ENCODE measurements around the gene TSR3.

TSR3 gene

GRCh38 chr16:1318268-1318545 is 33.5 kb downstream of the TSR3 start:
- no peak overlapping the region for H3K4me3 ChIP-seq (ENCODE audit: low read depth, low read length)
- TF ChIP-seq, protein P1, sequence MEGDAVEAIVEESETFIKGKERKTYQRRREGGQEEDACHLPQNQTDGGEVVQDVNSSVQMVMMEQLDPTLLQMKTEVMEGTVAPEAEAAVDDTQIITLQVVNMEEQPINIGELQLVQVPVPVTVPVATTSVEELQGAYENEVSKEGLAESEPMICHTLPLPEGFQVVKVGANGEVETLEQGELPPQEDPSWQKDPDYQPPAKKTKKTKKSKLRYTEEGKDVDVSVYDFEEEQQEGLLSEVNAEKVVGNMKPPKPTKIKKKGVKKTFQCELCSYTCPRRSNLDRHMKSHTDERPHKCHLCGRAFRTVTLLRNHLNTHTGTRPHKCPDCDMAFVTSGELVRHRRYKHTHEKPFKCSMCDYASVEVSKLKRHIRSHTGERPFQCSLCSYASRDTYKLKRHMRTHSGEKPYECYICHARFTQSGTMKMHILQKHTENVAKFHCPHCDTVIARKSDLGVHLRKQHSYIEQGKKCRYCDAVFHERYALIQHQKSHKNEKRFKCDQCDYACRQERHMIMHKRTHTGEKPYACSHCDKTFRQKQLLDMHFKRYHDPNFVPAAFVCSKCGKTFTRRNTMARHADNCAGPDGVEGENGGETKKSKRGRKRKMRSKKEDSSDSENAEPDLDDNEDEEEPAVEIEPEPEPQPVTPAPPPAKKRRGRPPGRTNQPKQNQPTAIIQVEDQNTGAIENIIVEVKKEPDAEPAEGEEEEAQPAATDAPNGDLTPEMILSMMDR (IDR thresholded peaks at IDR 0.05; ENCODE audit: low read depth, low read length) = no peak
- TF ChIP-seq, protein P2, sequence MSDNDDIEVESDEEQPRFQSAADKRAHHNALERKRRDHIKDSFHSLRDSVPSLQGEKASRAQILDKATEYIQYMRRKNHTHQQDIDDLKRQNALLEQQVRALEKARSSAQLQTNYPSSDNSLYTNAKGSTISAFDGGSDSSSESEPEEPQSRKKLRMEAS (IDR thresholded peaks at IDR 0.05; ENCODE audit: low read depth, low read length) = no peak
- TF ChIP-seq MYC (IDR thresholded peaks at IDR 0.05; ENCODE audit: low read depth, low read length) (no peak), POLR2A (IDR thresholded peaks at IDR 0.05; ENCODE audit: extremely low read depth, insufficient read length) (no peak)

GRCh38 chr16:1317479-1318267 is 34.0 kb downstream of the TSR3 start:
- no peak for DNase-seq (ENCODE audit: low read depth)
- H3K4me3 ChIP-seq (ENCODE audit: low read depth, low read length) = no peak overlapping the region
- TF ChIP-seq, protein P1 (IDR thresholded peaks at IDR 0.05; ENCODE audit: low read depth, low read length) = no peak
- no peak for TF ChIP-seq MYC (IDR thresholded peaks at IDR 0.05; ENCODE audit: low read depth, low read length)
- TF ChIP-seq POLR2A (IDR thresholded peaks at IDR 0.05; ENCODE audit: extremely low read depth, insufficient read length) = no peak
- TF ChIP-seq, protein P2 (IDR thresholded peaks at IDR 0.05; ENCODE audit: low read depth, low read length) = no peak

More at GRCh38 chr16:1318268-1318545, 33.5 kb downstream of the TSR3 start:
- no peak for DNase-seq (ENCODE audit: low read depth)

- no peak for DNase-seq (ENCODE audit: low read depth)
- TF ChIP-seq, protein P1 (IDR thresholded peaks at IDR 0.05; ENCODE audit: low read depth, low read length) = no peak
- TF ChIP-seq, protein P2 (IDR thresholded peaks at IDR 0.05; ENCODE audit: low read depth, low read length) = no peak
- TF ChIP-seq MYC (IDR thresholded peaks at IDR 0.05; ENCODE audit: low read depth, low read length) (no peak), POLR2A (IDR thresholded peaks at IDR 0.05; ENCODE audit: extremely low read depth, insufficient read length) (no peak)
- H3K4me3 ChIP-seq (ENCODE audit: low read depth, low read length) = no peak overlapping the region
Observed at GRCh38 chr16:1316033-1316405, 35.7 kb downstream of the TSR3 start.

DNA sequence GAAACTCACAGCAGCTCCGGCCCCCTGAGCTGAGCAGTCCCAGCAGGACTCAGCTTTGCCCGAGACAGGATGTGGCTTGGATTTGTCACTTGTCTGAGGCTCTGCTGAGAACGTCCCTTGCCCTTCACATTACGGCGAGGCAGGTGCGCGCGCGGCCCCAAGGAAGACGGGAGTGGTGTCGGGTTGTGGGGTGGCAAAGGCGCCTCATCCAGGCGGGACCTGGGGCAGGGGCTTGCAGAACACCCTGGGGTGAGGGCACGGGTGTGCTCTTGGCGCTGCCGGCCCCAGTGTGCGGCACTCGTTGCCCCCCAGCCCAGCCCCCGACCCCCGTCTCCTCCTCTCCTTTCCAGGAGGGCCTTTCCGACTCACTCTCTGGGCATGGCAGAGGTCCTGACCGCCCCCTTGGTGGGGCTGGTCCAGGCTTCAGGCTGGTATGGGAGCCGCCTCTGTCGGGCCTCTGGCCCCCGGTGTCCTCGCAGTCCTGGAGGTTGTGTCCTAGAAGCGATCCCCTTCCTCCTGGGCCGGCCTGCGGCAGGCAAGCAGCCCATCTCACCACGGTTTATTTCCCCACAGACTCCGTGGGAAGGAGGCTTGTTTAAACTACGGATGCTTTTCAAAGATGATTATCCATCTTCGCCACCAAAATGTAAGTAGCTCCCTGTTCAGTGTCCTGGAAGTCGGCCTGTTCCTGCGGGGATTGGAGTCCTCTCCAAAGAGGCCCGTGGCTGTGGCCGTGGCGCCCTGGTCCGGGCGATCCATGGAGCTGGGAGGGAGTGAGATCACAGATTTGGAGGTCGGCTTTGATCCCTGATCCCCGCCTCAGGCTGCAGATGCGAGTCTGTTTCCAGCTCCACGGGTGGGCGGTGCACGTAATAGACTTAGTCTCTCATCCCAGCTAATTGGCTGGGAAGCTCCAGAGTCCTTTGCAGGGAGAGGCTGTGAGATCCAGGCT is 36.3 kb downstream of the TSR3 start:
- DNase-seq (ENCODE audit: low read depth) = no peak

GRCh38 chr16:1314399-1315068 is 37.1 kb downstream of the TSR3 start:
- H3K4me3 ChIP-seq (ENCODE audit: low read depth, low read length) = no peak overlapping the region
- no peak for DNase-seq (ENCODE audit: low read depth)
- TF ChIP-seq MYC (IDR thresholded peaks at IDR 0.05; ENCODE audit: low read depth, low read length) (no peak), POLR2A (IDR thresholded peaks at IDR 0.05; ENCODE audit: extremely low read depth, insufficient read length) (no peak)
- TF ChIP-seq, protein P1 (IDR thresholded peaks at IDR 0.05; ENCODE audit: low read depth, low read length) = no peak
- TF ChIP-seq, protein P2 (IDR thresholded peaks at IDR 0.05; ENCODE audit: low read depth, low read length) = no peak

More for the DNA sequence above, 36.3 kb downstream of the TSR3 start:
- no peak overlapping the region for H3K4me3 ChIP-seq (ENCODE audit: low read depth, low read length)
- TF ChIP-seq, protein P2 (IDR thresholded peaks at IDR 0.05; ENCODE audit: low read depth, low read length) = no peak
- TF ChIP-seq POLR2A (IDR thresholded peaks at IDR 0.05; ENCODE audit: extremely low read depth, insufficient read length) (no peak), MYC (IDR thresholded peaks at IDR 0.05; ENCODE audit: low read depth, low read length) (no peak)
- TF ChIP-seq, protein P1 (IDR thresholded peaks at IDR 0.05; ENCODE audit: low read depth, low read length) = no peak

All from NB4 (cell line).